8988T (cell line): ENCODE data around the gene TM4SF5.
"Not testable (repeated sequence)": the region's sequence is repeated elsewhere in the genome, so short reads cannot be mapped to it uniquely, and the experiment has no call there.

Experiments
- DNase-seq: peaks from one replicate; pipeline ENCODE4 v3.0.0; 2011

The TM4SF5 gene

DNA sequence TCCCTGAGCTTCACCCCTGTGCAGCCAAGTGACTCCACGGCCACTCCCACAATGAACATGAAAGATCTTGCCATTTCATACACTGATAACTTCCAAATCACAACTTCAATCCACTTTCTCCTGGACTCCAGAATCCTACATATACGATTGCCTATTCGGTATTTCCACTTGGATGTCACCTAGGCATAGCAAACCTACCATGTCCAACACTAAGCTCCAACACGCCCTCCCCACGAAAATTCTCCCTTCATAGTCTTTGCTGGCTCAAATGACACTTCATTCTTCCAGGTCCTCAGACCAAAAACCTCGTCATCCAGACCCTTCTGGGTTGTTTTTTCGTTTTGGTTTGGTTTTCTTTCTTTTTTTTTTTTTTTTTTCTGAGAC lies 19.0 kb downstream of the TM4SF5 start:
- DNase-seq = no peak

GRCh38 chr17:4795168-4795567 lies 23.5 kb downstream of the TM4SF5 start:
- DNase-seq = no peak

- DNase-seq = no peak
These were observed 24.9 kb downstream of the TM4SF5 start for GRCh38 chr17:4796552-4796920.

DNA sequence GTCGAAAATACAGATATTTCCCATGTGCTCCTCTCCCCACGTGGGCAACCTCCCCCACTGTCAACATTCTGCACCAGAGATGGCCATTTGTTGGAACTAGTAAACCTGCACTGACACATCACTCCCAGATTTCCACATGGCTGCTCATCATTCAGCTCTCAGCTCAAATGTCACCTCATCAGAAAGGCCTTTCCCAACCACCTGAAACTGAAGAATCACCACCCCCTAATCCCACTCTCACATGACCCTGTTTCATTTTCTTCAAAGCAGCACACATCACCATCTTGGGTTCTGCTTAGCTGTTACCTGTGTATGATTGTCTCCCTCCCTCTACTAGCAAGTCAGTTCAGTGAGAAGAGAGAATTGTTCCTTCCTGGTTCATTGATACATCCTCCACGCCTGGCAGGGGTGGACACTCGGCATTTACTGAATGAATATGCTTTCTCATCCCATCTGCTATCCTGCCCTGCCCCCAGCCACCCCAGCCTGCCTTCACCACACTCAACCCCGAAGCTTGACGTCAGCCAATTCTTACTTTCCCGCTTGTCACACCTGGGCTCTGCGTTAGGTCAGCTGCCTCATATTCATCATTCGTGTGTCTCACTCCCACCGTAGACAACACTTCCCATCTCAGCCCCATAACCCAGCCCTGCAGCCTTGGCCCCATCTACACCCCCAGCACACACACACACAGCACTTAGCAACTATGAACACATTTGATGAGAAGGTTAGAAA lies 28.9 kb downstream of the TM4SF5 start:
- no peak for DNase-seq

- DNase-seq = no peak
These were observed 30.5 kb downstream of the TM4SF5 start, which contains the start of gene C17orf114 for GRCh38 chr17:4802228-4802627. Gene C17orf114 (minus strand): TSS chr17:4802328.

GRCh38 chr17:4806456-4806776 lies 34.7 kb downstream of the TM4SF5 start:
- no peak for DNase-seq

- DNase-seq = peak; percentile 95
These were observed 35.3 kb downstream of the TM4SF5 start, which contains the start of gene PLD2 for GRCh38 chr17:4806777-4807604. Gene PLD2 (plus strand): TSS chr17:4807152. CDS start chr17:4807773, 621 bp downstream.

DNA sequence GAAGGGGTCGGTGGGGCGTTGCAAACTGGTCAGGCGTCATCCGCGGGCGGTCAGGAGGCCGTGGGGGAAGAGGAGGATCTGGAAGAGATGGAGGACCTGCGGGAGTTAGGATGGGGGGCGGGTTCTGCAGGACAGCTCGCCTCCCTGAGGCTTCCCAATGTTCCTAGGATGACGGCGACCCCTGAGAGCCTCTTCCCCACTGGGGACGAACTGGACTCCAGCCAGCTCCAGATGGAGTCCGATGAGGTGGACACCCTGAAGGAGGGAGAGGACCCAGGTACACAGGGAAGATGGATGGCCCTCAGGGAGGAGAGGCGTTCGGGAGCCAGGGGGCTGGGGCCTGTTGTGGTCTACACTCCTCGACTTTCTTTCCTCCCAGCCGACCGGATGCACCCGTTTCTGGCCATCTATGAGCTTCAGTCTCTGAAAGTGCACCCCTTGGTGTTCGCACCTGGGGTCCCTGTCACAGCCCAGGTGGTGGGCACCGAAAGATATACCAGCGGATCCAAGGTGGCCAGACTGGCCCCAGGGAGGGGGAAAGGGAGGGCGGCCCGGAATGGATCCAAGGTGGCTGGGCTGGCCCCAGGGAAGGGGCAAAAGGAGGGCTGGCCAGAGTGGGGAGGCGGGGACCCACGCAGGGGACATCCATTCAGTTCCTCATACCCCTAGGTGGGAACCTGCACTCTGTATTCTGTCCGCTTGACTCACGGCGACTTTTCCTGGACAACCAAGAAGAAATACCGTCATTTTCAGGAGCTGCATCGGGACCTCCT lies 36.1 kb downstream of the TM4SF5 start:
- DNase-seq = no peak

- no peak for DNase-seq
These were observed 36.7 kb downstream of the TM4SF5 start for GRCh38 chr17:4808378-4808767.

GRCh38 chr17:4810696-4811290 lies 39.1 kb downstream of the TM4SF5 start:
- no peak for DNase-seq

DNA sequence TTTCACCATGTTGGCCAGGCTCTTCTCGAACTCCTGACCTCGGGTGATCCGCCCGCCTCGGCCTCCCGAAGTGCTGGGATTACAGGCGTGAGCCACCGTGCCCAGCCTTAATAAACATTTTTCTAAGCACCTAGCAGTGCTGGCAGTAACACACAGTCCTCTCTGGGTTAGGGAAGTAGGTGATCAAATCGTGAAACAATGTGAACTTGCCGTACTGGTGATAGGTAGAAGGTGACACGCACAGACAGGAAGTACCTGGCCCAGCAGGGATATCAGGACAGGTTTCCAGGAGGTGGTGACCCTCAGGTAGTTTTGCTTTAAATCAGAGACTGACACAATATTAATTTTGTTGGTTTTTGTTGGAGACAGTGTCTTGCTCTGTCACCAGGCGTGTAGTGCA lies 39.8 kb downstream of the TM4SF5 start:
- DNase-seq = no peak

DNA sequence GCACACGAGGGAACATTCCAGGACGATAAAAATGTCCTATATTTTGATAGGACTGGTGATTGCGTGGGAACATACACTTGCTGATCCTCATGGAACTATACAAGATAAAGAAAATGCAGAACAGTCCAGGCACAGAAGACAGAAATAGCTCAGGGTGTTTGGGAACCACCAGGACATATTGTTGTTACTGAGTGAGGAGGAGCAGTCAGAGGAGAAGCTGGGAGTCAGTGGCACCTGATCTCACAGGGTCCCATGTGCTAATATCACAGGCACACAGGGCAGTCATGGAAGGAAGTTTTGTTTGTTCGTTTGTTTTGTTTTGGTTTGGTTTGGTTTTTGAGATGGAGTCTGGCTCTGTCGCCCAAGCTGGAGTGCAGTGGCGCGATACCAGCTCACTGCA lies 41.0 kb downstream of the TM4SF5 start:
- no peak for DNase-seq

DNA sequence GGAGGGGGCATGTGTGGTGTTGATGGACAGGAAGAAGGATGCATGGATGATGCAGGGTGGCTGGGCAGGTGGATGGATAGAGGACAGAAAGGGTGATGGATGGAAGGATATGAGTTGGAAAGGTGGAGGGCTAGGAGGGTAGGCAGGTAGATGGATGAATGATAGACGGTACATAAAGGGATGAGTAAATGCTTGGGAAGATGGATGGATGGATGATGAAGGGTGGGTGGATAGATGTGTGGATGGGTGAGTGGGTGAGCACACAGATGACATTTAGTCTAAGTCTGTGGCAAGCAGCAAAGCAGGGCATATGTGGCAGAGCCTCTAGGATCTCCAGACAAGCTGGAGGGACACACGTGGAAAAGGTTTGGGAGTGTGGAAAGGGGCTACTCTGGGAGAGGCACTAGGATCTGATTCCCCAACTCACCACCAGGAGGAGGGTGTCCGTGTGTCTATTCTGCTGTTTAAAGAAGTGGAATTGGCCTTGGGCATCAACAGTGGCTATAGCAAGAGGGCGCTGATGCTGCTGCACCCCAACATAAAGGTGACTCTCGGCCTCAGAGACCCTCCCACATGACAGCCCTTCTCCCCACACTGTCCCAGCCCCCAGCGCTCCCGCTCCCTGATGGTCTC lies 43.5 kb downstream of the TM4SF5 start:
- no peak for DNase-seq

- no peak for DNase-seq
These were observed 45.1 kb downstream of the TM4SF5 start for GRCh38 chr17:4816826-4817225.

GRCh38 chr17:4818276-4818675 lies 46.6 kb downstream of the TM4SF5 start:
- no peak for DNase-seq

DNA sequence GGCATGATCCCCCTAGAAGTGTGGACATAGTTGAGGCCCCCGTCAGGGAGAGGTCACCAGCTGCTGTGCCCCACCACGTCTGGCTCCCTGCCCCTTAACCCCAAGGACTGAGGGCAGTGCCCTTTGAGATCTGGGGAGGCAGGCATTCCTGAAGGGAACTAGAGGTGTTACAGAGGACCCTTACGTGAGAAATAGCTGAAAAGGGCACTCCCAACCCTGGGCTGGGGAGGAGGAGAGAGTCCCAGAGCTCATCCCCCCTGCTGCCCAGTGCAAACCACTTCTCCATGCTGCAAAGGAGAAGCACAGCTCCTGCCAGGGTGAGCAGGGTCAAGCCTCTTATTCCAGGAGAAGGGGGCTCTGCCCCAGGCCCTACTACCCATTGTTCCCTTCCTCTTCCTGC lies 51.1 kb downstream of the TM4SF5 start:
- no peak for DNase-seq

DNA sequence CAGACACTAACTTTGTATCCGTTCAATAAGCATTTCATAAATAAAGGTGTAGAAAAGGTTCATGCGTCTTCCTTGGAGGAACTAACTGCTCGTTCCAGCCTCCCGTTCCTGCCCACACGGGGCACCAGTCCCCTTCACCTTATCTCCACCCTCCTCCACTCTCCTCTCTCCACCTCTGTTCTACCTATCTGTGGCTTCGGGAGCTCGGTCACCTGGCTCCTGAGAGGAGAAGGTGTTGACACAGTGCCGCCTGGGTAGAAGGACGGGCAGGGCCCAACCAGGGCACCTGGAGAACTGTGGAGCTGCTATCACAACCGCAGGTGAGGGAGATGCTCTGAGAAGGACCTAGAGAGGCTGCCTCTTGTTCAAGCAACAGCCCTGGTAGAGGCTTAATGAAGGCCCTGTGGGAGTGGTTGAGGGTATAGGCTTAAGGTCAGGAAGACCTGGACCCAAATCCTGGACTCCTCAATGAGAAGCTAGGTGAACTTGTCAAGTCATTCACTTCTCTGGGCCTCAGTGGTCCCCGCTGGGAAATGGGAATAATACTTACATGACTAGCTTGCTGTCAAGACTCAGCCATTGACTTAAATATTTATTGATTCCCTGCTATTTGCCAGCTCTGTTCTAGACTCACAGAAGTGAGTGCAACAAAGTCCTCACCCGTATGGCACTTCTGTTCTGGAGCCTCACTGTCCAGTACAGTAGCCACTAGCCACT lies 51.8 kb downstream of the TM4SF5 start:
- DNase-seq = no peak

DNA sequence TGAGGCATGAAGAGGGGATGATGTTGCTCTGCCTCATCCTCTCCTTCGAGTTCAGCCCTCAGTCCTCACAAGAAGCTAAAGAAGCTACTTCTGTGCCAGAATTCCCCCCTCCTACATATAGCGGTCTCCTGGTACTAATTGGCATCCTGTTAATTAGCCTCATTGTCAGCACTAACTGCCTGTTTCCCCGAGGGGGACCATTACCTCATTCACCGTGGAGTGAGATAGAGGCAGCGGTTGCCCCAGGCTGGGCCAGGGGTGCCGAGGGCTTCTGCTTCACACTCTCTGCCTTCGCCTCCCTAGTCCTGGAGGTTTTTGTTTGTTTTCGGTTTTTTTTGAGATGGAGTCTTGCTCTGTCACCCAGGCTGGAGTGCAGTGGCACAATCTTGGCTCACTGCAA lies 55.7 kb downstream of the TM4SF5 start:
- no peak for DNase-seq

DNA sequence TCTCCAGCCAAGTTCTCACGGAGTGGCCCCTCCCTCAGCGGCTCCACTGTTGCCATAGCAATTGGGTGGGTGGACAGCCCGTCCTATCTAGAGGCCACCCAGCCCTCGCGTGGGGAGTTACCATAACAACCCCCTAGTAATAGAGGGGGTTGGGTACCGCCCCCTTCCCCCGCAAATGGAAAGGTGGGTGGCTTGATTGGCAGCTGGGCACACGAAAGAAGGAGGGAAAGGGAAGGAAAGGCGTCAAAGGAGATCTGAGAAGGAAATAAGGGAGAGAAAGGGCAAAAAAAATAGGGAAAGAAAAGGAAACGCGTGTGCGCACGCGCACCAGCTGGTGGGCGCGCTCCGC lies 61.1 kb downstream of the TM4SF5 start:
- not testable (repeated sequence) for DNase-seq
